H1 (cell line): ENCODE measurements around the gene GALNT9. TPM values are rescaled to one million over a fixed set of nuclear protein-coding genes. Genes with fewer than 3 reads are reported as not detected.

Experiments used
- CTCF ChIA-PET: fragments of 300-600 bp; sonication (Branson Sonifier 250); formaldehyde crosslinking; loops from one replicate; lab custom pipeline; 2021; ENCODE audit not compliant: partially characterized antibody; lab: Charles Lee
- POLR2A ChIA-PET: fragments of 300-600 bp; sonication (Branson Sonifier 250); formaldehyde crosslinking; loops from one replicate; lab custom pipeline; 2021; ENCODE audit warnings: inconsistent platforms; ENCODE audit not compliant: partially characterized antibody; lab: Charles Lee
- DNase-seq, 2 experiments: peaks; one replicate each; pipeline versions ENCODE4 v3.0.0 to v3.0.0-alpha.2; 2010 to 2022; ENCODE audit warnings: low spot score in 2 of 2, low read depth in 1 of 2, mixed read lengths in 1 of 2
- FAIRE-seq: peaks from 2 replicates; lab custom pipeline; 2011; peaks lifted over from hg19 to GRCh38; lab: Jason Lieb, UNC
- H2AFZ ChIP-seq: 2 replicates; pipeline ENCODE4 v1.8.1; 2012; ENCODE audit warnings: low read length, inconsistent platforms
- H2AK5ac ChIP-seq: 2 replicates; pipeline ENCODE4 v1.6.1; 2013; ENCODE audit warnings: low read depth, low read length
- H2BK120ac ChIP-seq: replicated peaks from 2 replicates; pipeline ENCODE3; 2013; ENCODE audit warnings: low read depth, low read length, inconsistent platforms
- H2BK12ac ChIP-seq: 2 replicates; pipeline ENCODE4 v1.6.1; 2013; ENCODE audit warnings: low read depth, low read length
- H2BK15ac ChIP-seq: 2 replicates; pipeline ENCODE4 v1.6.1; 2013; ENCODE audit warnings: low read length
- H2BK20ac ChIP-seq: 2 replicates; pipeline ENCODE4 v1.6.1; 2013; ENCODE audit warnings: low read length
- H2BK5ac ChIP-seq: 2 replicates; pipeline ENCODE4 v1.6.1; 2013; ENCODE audit warnings: low read depth, low read length
- H3K14ac ChIP-seq: 2 replicates; pipeline ENCODE4 v1.6.1; 2013; ENCODE audit warnings: inconsistent platforms; ENCODE audit not compliant: insufficient read length
- H3K18ac ChIP-seq: 2 replicates; pipeline ENCODE4 v1.6.1; 2013; ENCODE audit warnings: low read length; ENCODE audit errors: extremely low read depth
- H3K23ac ChIP-seq: 2 replicates; pipeline ENCODE4 v1.6.1; 2013; ENCODE audit warnings: inconsistent platforms; ENCODE audit not compliant: insufficient read length
- H3K23me2 ChIP-seq: 2 replicates; pipeline ENCODE4 v1.6.1; 2013; ENCODE audit warnings: low read depth, low read length
- H3K27ac ChIP-seq: 2 replicates; pipeline ENCODE4 v1.6.1; 2011; ENCODE audit warnings: low read depth, low read length, inconsistent platforms
- H3K27me3 ChIP-seq, 4 experiments: replicated peaks in 1 of 4; 1 replicate in 1 of 4; 2 replicates in 3 of 4; pipeline versions ENCODE4 v1.6.1 to v1.8.1; 2011 to 2013; ENCODE audit warnings: low read length in 3 of 4, mild to moderate bottlenecking in 3 of 4, inconsistent platforms in 2 of 4, mixed read lengths in 2 of 4, moderate library complexity in 1 of 4; ENCODE audit not compliant: control insufficient read depth in 3 of 4, insufficient read depth in 3 of 4; ENCODE audit errors: extremely low read depth in 1 of 4
- H3K36me3 ChIP-seq, 4 experiments: 2 replicates each; pipeline versions ENCODE4 v1.6.1 to v1.8.1; 2011 to 2013; ENCODE audit warnings: mild to moderate bottlenecking in 4 of 4, low read length in 3 of 4, moderate library complexity in 2 of 4, control low read depth in 1 of 4, inconsistent platforms in 1 of 4; ENCODE audit not compliant: insufficient read depth in 4 of 4, control insufficient read depth in 2 of 4
- H3K4ac ChIP-seq: replicated peaks from 2 replicates; pipeline ENCODE3; 2013; ENCODE audit warnings: low read length, low read depth, mixed read lengths, inconsistent platforms; ENCODE audit not compliant: insufficient read length
- H3K4me1 ChIP-seq, 4 experiments: replicated peaks in 1 of 4; 1 replicate in 1 of 4; 2 replicates in 3 of 4; pipeline versions ENCODE4 v1.6.1 to v1.8.1; 2011 to 2013; ENCODE audit warnings: low read length in 3 of 4, inconsistent platforms in 2 of 4, mixed read lengths in 1 of 4; ENCODE audit not compliant: insufficient read depth in 4 of 4, control insufficient read depth in 3 of 4
- H3K4me2 ChIP-seq, 2 experiments: 2 replicates each; pipeline versions ENCODE4 v1.6.1 to v1.8.1; 2011 to 2013; ENCODE audit warnings: low read depth in 2 of 2, low read length in 2 of 2, control low read depth in 1 of 2, inconsistent platforms in 1 of 2, mild to moderate bottlenecking in 1 of 2; ENCODE audit not compliant: insufficient read depth in 1 of 2
- H3K4me3 ChIP-seq, 4 experiments: fragments of 200-600, 300-600 bp in 1 of 4; sonication (generic), shearing (Covaris generic), sonication (Bioruptor Twin) in 1 of 4; 2 replicates each; pipeline versions ENCODE4 v1.5.1 to v1.8.1; 2011 to 2016; ENCODE audit warnings: low read length in 4 of 4, low read depth in 3 of 4, control low read depth in 2 of 4, inconsistent platforms in 2 of 4, mild to moderate bottlenecking in 2 of 4, mixed read lengths in 1 of 4, moderate library complexity in 1 of 4; ENCODE audit not compliant: insufficient read depth in 2 of 4; ENCODE audit errors: extremely low read depth in 1 of 4
- H3K56ac ChIP-seq: replicated peaks from 2 replicates; pipeline ENCODE3; 2013; ENCODE audit warnings: low read depth, mild to moderate bottlenecking, mixed read lengths, low read length, inconsistent platforms; ENCODE audit not compliant: insufficient read length
- H3K79me1 ChIP-seq: 2 replicates; pipeline ENCODE4 v1.6.1; 2013; ENCODE audit warnings: low read depth, low read length, control low read depth
- H3K79me2 ChIP-seq, 2 experiments: 2 replicates each; pipeline versions ENCODE4 v1.6.1 to v1.8.1; 2012 to 2013; ENCODE audit warnings: low read length in 2 of 2, mild to moderate bottlenecking in 2 of 2, inconsistent platforms in 1 of 2; ENCODE audit not compliant: insufficient read depth in 2 of 2, control insufficient read depth in 1 of 2
- H3K9ac ChIP-seq, 4 experiments: replicated peaks in 1 of 4; 1 replicate in 1 of 4; 2 replicates in 3 of 4; pipeline versions ENCODE4 v1.6.1 to v1.8.1; 2011 to 2013; ENCODE audit warnings: low read depth in 3 of 4, low read length in 3 of 4, control low read depth in 2 of 4, mild to moderate bottlenecking in 2 of 4, moderate library complexity in 2 of 4, inconsistent platforms in 1 of 4; ENCODE audit errors: extremely low read depth in 1 of 4
- H3K9me3 ChIP-seq, 2 experiments: 2 replicates each; pipeline versions ENCODE4 v1.6.1 to v1.8.1; 2012 to 2013; ENCODE audit warnings: mild to moderate bottlenecking in 2 of 2, moderate library complexity in 2 of 2, control low read depth in 1 of 2, inconsistent platforms in 1 of 2, low read depth in 1 of 2, low read length in 1 of 2, mixed read lengths in 1 of 2; ENCODE audit not compliant: insufficient read depth in 2 of 2
- H4K20me1 ChIP-seq, 2 experiments: replicated peaks in 1 of 2; 2 replicates each; pipeline versions ENCODE3 to v1.8.1; 2011 to 2013; ENCODE audit warnings: inconsistent platforms in 2 of 2, low read length in 2 of 2, mild to moderate bottlenecking in 1 of 2; ENCODE audit not compliant: insufficient read depth in 2 of 2, control insufficient read depth in 1 of 2
- H4K5ac ChIP-seq: 2 replicates; pipeline ENCODE4 v1.6.1; 2013; ENCODE audit warnings: low read length, low read depth, mixed read lengths, inconsistent platforms; ENCODE audit not compliant: insufficient read length
- H4K8ac ChIP-seq: 2 replicates; pipeline ENCODE4 v1.8.0; 2013; ENCODE audit warnings: mild to moderate bottlenecking, moderate library complexity, low read length, inconsistent platforms; ENCODE audit not compliant: insufficient read depth; ENCODE audit errors: extremely low read depth
- H4K91ac ChIP-seq: replicated peaks from 2 replicates; pipeline ENCODE3; 2013; ENCODE audit warnings: low read length, mixed read lengths, inconsistent platforms; ENCODE audit not compliant: insufficient read length
- BACH1 ChIP-seq: IDR thresholded peaks from 2 replicates; pipeline ENCODE4 v1.6.1; 2012; ENCODE audit warnings: low read length, improper control_type of control experiment
- CBX5 ChIP-seq: fragments of 300-800, 300-1000 bp; sonication (generic); IDR thresholded peaks from 2 replicates; pipeline ENCODE4 v1.7.1; 2016; ENCODE audit warnings: antibody characterized with exemption, low read length, low read depth
- CBX8 ChIP-seq: fragments of 300-800, 300-1000 bp; sonication (generic); IDR thresholded peaks from 2 replicates; pipeline ENCODE4 v1.7.1; 2016; ENCODE audit warnings: low read depth, low read length, borderline replicate concordance
- CHD2 ChIP-seq: IDR thresholded peaks from 2 replicates; pipeline ENCODE4 v1.6.1; 2012; ENCODE audit warnings: low read length, improper control_type of control experiment
- E2F6 ChIP-seq: IDR thresholded peaks from 2 replicates; pipeline ENCODE4 v1.6.1; 2012; ENCODE audit warnings: inconsistent platforms
- EZH2 ChIP-seq: fragments of 200-600 bp; sonication (generic); IDR thresholded peaks from 2 replicates; pipeline ENCODE4 v1.7.1; 2012; ENCODE audit warnings: low read depth, mild to moderate bottlenecking, moderate library complexity, low read length, inconsistent platforms; ENCODE audit not compliant: severe bottlenecking
- POU5F1 ChIP-seq: IDR thresholded peaks from 2 replicates; pipeline ENCODE4 v1.6.1; 2011; ENCODE audit warnings: low read depth, mild to moderate bottlenecking, low read length, moderate library complexity
- SIX5 ChIP-seq: IDR thresholded peaks from 2 replicates; pipeline ENCODE4 v1.6.1; 2011; ENCODE audit warnings: mild to moderate bottlenecking, low read depth, low read length
- SP4 ChIP-seq: IDR thresholded peaks from 2 replicates; pipeline ENCODE4 v1.6.1; 2012; ENCODE audit warnings: low read length, inconsistent platforms
- SRF ChIP-seq: IDR thresholded peaks from 2 replicates; pipeline ENCODE4 v1.6.1; 2011; ENCODE audit warnings: mild to moderate bottlenecking, low read depth, low read length, moderate library complexity
- TAF7 ChIP-seq: optimal IDR thresholded peaks from 2 replicates; pipeline ENCODE3; 2011; ENCODE audit warnings: low read depth, mild to moderate bottlenecking, inconsistent platforms, low read length, moderate library complexity, borderline replicate concordance
- TCF12 ChIP-seq: IDR thresholded peaks from 2 replicates; pipeline ENCODE4 v1.6.1; 2011; ENCODE audit warnings: low read depth, mild to moderate bottlenecking, low read length
- WGBS, 2 experiments: shearing (Covaris generic) in 1 of 2; methylation state at CpG; one replicate each; pipeline versions ENCODE4 v1.1.6 to v1.1.7; 2013 to 2015; ENCODE audit warnings: low lambda C conversion rate in 2 of 2, mixed read lengths in 2 of 2, inconsistent platforms in 1 of 2, low coverage in 1 of 2, missing lambda C conversion rate in 1 of 2; ENCODE audit not compliant: insufficient replicate concordance in 2 of 2, insufficient coverage in 1 of 2, insufficient read length in 1 of 2; ENCODE audit errors: extremely low coverage in 1 of 2, missing lambda C conversion rate in 1 of 2; 5-methylcytosine and 5-hydroxymethylcytosine counted together
- polyA plus RNA-seq, 7 experiments: library from polyadenylated mRNA; depleted of rRNA in 3 of 7; stranded (reverse) in 5 of 7; unstranded in 2 of 7; fragments of >200 nt in 5 of 7; fragments of 200-250 nt in 2 of 7; gene quantifications; 1 replicate in 5 of 7; 2 replicates in 1 of 7; 4 replicates in 1 of 7; pipeline versions ENCODE4 v1.2.1 to v1.2.3, GENCODE V29; 2011 to 2013; ENCODE audit warnings: missing spikeins in 2 of 7, mixed read lengths in 2 of 7
- total RNA-seq: library from RNA; stranded (reverse); fragmentation: NEBNext Ultra II Directional; extraction: Animal tissue kit (Norgen Biotek cat#: 25700); gene quantifications from 2 replicates; pipeline ENCODE4 v1.2.1, GENCODE V29; 2021
- TF ChIP-seq, protein P1 (sequence below): IDR thresholded peaks from 2 replicates; pipeline ENCODE4 v1.6.1; 2011; ENCODE audit warnings: low read length, improper control_type of control experiment

The GALNT9 gene
- total and polyA plus RNA-seq, 2 of the 8 experiments (the other 6 are each of a cell fraction or from before 2014, with no cell fraction given): 2.0 to 3.6 TPM

- no peak overlapping the region for H3K23ac ChIP-seq
- H3K27me3 ChIP-seq: no peaks in the 10 kb centered on the region; a peak in 3 of 7 replicates
- POLR2A ChIA-PET: no interaction called here
- no peak for TF ChIP-seq EZH2
- no peak for TF ChIP-seq CHD2
- no peak for TF ChIP-seq TCF12
- no peak for TF ChIP-seq SRF
- TF ChIP-seq CBX5: no peak
- TF ChIP-seq SP4: no peak
- TF ChIP-seq, protein P1, sequence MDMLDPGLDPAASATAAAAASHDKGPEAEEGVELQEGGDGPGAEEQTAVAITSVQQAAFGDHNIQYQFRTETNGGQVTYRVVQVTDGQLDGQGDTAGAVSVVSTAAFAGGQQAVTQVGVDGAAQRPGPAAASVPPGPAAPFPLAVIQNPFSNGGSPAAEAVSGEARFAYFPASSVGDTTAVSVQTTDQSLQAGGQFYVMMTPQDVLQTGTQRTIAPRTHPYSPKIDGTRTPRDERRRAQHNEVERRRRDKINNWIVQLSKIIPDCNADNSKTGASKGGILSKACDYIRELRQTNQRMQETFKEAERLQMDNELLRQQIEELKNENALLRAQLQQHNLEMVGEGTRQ: no peak
- TF ChIP-seq CBX8: no peak
- no peak for TF ChIP-seq POU5F1
- TF ChIP-seq E2F6: no peak
- no peak for TF ChIP-seq SIX5
- no peak for TF ChIP-seq BACH1
- TF ChIP-seq TAF7: no peak
Observed at GRCh38 chr12:132277374-132277941, 51.9 kb downstream of the GALNT9 start.

More at GRCh38 chr12:132277374-132277941, 51.9 kb downstream of the GALNT9 start:
- H3K27ac ChIP-seq: no peak overlapping the region
- FAIRE-seq: no peak
- H3K4ac ChIP-seq: no peak overlapping the region
- no peak overlapping the region for H4K8ac ChIP-seq
- H3K4me1 ChIP-seq: peaks cover 0 to 18% (median 12%) of the 10 kb centered on the region in 4 experiments; a peak in 6 of 7 replicates
- H2AK5ac ChIP-seq: no peak overlapping the region
- no peaks in the 10 kb centered on the region for H3K79me1 ChIP-seq
- no peak for DNase-seq
- no peak overlapping the region for H3K4me3 ChIP-seq
- no peaks in the 10 kb centered on the region for H3K9me3 ChIP-seq
- H4K91ac ChIP-seq: no peak overlapping the region
- H3K23me2 ChIP-seq: 0 out of 2 replicates have a peak, but pooled peaks cover 1% of the 10 kb centered on the region
- H2BK120ac ChIP-seq: no peak overlapping the region
- no peaks in the 10 kb centered on the region for H3K36me3 ChIP-seq
- H3K9ac ChIP-seq: no peak overlapping the region
- H3K4me2 ChIP-seq: no peak overlapping the region
- H3K18ac ChIP-seq: no peak overlapping the region
- no peak overlapping the region for H3K14ac ChIP-seq
- no peak overlapping the region for H2BK12ac ChIP-seq
- peaks cover 0 to 2% of the 10 kb centered on the region in 2 experiments for H4K20me1 ChIP-seq
- H2BK5ac ChIP-seq: no peak overlapping the region
- H2BK20ac ChIP-seq: no peak overlapping the region
- no peak overlapping the region for H4K5ac ChIP-seq
- no peak overlapping the region for H2AFZ ChIP-seq
- 79% methylated on average over 27 of the region's 31 CpGs; no CpG with 5 or more reads in 1 of the 2 experiments for WGBS, 2 experiments
- no peak overlapping the region for H2BK15ac ChIP-seq
- no peak overlapping the region for H3K56ac ChIP-seq
- CTCF ChIA-PET: interaction anchor here (0.8 to 4.9 kb wide), 6 partner anchors 8 to 309 kb away, joined by 3 to 36 read pairs (median 3); no protein-coding TSS in a partner anchor
- H3K79me2 ChIP-seq: no peaks in the 10 kb centered on the region
